ENCODE measurements around the gene SOCS6. TPM values are rescaled to one million over a fixed set of nuclear protein-coding genes. Genes with fewer than 3 reads are reported as not detected.

SOCS6 gene
- total RNA-seq, 4 donors from 2014 or later: 11.5 to 47.8 (median 46.1) TPM

DNA sequence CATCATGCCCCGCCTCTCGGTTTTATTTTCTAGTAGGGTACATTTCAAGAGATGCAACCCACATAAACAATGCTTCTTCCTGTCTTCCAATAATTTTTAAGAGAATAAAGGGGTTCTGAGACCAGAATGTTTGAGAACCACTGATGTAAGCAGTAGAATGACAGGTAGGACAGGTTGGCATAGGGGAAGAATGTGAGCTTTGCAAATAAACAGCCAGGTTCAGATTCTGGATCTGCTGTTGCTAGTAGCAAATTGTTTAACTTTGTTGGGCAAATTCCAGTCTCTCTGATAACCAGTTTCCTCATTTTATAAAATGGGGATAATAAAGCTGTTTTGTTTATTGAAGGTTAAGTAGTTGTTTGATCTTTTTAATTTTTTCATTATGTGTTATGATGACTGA is 32.8 kb downstream of the SOCS6 start:
- no peaks in the 10 kb centered on the region for H3K9me3 ChIP-seq
- no peak overlapping the region for H3K4me3 ChIP-seq
- no peak for DNase-seq
- intact Hi-C loops (cut with DNase I; ENCODE audit: low total_unique reads) (no loop called here), in situ Hi-C loops (cut with MboI; ENCODE audit: low pct_ligation_motif_present in 1 of 4, low pct_unique_long_range_greater_than_20kb in 1 of 4, low sequenced_read_pairs in 3 of 4) (no loop called here)
- 96% methylated on average over 2 of the region's 2 CpGs; no CpG with 5 or more reads in 1 of the 2 donors for WGBS, 2 donors (ENCODE audit: low coverage in 1 of 2)
- H3K27ac ChIP-seq: no peak overlapping the region
- peaks cover 0 to 24% (median 6%) of the 10 kb centered on the region in 4 donors for H3K36me3 ChIP-seq
- peaks cover 0 to 20% (median 2%) of the 10 kb centered on the region in 4 donors for H3K4me1 ChIP-seq
- TF ChIP-seq, protein P1, sequence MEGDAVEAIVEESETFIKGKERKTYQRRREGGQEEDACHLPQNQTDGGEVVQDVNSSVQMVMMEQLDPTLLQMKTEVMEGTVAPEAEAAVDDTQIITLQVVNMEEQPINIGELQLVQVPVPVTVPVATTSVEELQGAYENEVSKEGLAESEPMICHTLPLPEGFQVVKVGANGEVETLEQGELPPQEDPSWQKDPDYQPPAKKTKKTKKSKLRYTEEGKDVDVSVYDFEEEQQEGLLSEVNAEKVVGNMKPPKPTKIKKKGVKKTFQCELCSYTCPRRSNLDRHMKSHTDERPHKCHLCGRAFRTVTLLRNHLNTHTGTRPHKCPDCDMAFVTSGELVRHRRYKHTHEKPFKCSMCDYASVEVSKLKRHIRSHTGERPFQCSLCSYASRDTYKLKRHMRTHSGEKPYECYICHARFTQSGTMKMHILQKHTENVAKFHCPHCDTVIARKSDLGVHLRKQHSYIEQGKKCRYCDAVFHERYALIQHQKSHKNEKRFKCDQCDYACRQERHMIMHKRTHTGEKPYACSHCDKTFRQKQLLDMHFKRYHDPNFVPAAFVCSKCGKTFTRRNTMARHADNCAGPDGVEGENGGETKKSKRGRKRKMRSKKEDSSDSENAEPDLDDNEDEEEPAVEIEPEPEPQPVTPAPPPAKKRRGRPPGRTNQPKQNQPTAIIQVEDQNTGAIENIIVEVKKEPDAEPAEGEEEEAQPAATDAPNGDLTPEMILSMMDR (IDR thresholded peaks at IDR 0.05): no peak
- no peak for TF ChIP-seq EP300 (IDR thresholded peaks at IDR 0.05; ENCODE audit: low read depth)
- no peak for TF ChIP-seq POLR2AphosphoS5 (IDR thresholded peaks at IDR 0.05)
- TF ChIP-seq POLR2A (IDR thresholded peaks at IDR 0.05): no peak
- no peaks in the 10 kb centered on the region for H3K27me3 ChIP-seq

DNA sequence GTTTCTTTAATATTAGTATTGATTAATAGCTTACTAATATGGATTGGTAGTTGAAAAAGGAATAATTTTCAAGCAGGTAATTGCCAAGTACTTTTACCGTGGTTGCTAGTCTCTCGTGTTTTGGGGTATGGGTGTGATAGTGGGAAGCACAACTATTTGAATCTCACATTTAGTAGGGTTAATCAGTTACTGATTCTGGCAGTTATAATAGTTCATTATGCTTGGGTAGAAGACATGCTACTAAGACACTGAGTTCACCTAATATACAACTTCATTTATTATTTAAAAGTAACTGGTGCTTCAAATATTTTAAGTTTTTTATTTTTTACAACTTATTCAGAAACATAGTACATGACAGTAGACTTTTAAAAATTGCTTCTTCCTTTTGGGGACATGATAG is 33.5 kb downstream of the SOCS6 start:
- Histone ChIP-seq H3K9me3 (no peaks in the 10 kb centered on the region), H3K4me3 (no peak overlapping the region), H3K4me1 (peaks cover 0 to 20% (median 2%) of the 10 kb centered on the region in 4 donors), H3K27me3 (no peaks in the 10 kb centered on the region), H3K27ac (no peak overlapping the region), H3K36me3 (peaks cover 0 to 24% (median 6%) of the 10 kb centered on the region in 4 donors)
- WGBS, 2 donors (ENCODE audit: low coverage in 1 of 2): 43 to 50% methylated on average over 2 of the region's 2 CpGs
- in situ Hi-C loops (cut with MboI; ENCODE audit: low pct_ligation_motif_present in 1 of 4, low pct_unique_long_range_greater_than_20kb in 1 of 4, low sequenced_read_pairs in 3 of 4) (no loop called here), intact Hi-C loops (cut with DNase I; ENCODE audit: low total_unique reads) (no loop called here)
- TF ChIP-seq EP300 (IDR thresholded peaks at IDR 0.05; ENCODE audit: low read depth): no peak
- TF ChIP-seq, protein P1 (IDR thresholded peaks at IDR 0.05): no peak
- TF ChIP-seq POLR2A (IDR thresholded peaks at IDR 0.05): no peak
- no peak for DNase-seq

DNA sequence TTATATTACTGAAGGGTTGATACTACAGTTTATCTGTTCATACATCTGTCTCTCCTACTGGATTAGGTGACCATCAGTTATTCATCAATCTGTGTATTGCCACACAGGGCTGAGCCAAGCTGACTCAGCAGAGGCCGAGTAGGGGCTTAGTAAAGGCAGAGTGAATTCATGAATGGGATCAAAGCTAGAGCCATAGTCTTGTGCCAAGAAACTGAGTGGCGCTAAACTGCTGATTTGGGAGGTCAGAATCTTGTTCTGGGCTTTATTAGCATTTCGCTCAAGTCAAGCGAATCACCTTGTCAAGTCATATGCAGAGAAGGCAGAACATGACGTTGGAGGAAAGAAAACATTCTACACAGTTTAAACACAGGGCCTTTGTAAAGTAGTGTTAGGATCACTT is 34.1 kb downstream of the SOCS6 start:
- DNase-seq: no peak
- intact Hi-C loops (cut with DNase I; ENCODE audit: low total_unique reads) (no loop called here), in situ Hi-C loops (cut with MboI; ENCODE audit: low pct_ligation_motif_present in 1 of 4, low pct_unique_long_range_greater_than_20kb in 1 of 4, low sequenced_read_pairs in 3 of 4) (no loop called here)
- no peaks in the 10 kb centered on the region for H3K27me3 ChIP-seq
- no peak overlapping the region for H3K27ac ChIP-seq
- H3K4me1 ChIP-seq: peaks cover 0 to 20% (median 2%) of the 10 kb centered on the region in 4 donors
- no peak for TF ChIP-seq POLR2AphosphoS5 (IDR thresholded peaks at IDR 0.05)
- TF ChIP-seq POLR2A (IDR thresholded peaks at IDR 0.05): no peak
- TF ChIP-seq, protein P1 (IDR thresholded peaks at IDR 0.05): no peak
- no peak for TF ChIP-seq EP300 (IDR thresholded peaks at IDR 0.05; ENCODE audit: low read depth)
- 77 to 90% methylated on average over 4 to 5 of the region's 5 CpGs for WGBS, 2 donors (ENCODE audit: low coverage in 1 of 2)
- H3K36me3 ChIP-seq: peaks cover 0 to 24% (median 6%) of the 10 kb centered on the region in 4 donors
- no peaks in the 10 kb centered on the region for H3K9me3 ChIP-seq
- H3K4me3 ChIP-seq: no peak overlapping the region

DNA sequence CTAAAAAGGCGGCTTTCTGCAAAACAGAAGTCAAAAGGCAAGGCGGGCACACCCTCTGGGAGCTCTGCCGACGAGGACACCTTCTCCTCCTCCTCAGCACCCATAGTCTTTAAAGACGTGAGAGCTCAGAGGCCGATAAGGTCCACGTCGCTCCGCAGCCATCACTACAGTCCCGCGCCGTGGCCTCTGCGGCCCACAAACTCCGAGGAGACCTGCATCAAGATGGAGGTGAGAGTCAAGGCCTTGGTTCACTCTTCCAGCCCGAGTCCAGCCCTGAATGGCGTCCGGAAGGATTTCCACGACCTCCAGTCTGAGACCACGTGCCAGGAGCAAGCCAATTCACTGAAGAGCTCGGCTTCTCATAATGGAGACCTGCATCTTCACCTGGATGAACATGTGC is 36.1 kb downstream of the SOCS6 start:
- Histone ChIP-seq H3K4me1 (peaks cover 0 to 23% (median 2%) of the 10 kb centered on the region in 4 donors), H3K27me3 (no peaks in the 10 kb centered on the region), H3K27ac (no peak overlapping the region), H3K4me3 (no peak overlapping the region), H3K36me3 (peaks cover 0 to 15% (median 6%) of the 10 kb centered on the region in 4 donors), H3K9me3 (no peaks in the 10 kb centered on the region)
- no peak for DNase-seq
- intact Hi-C loops (cut with DNase I; ENCODE audit: low total_unique reads) (no loop called here), in situ Hi-C loops (cut with MboI; ENCODE audit: low pct_ligation_motif_present in 1 of 4, low pct_unique_long_range_greater_than_20kb in 1 of 4, low sequenced_read_pairs in 3 of 4) (loop anchor here in 1 of 4 donors (25.0 kb wide), 1 partner anchor 113 kb away; the partner anchor contains the start of gene RTTN)
- WGBS, 2 donors (ENCODE audit: low coverage in 1 of 2): 97% methylated on average over 20 of the region's 20 CpGs; no CpG with 5 or more reads in 1 of the 2 donors
- TF ChIP-seq, protein P1 (IDR thresholded peaks at IDR 0.05): no peak
- no peak for TF ChIP-seq EP300 (IDR thresholded peaks at IDR 0.05; ENCODE audit: low read depth)
- TF ChIP-seq POLR2A (IDR thresholded peaks at IDR 0.05): no peak
- TF ChIP-seq POLR2AphosphoS5 (IDR thresholded peaks at IDR 0.05): no peak

Measured in transverse colon (tissue), 4 donors.